ENCODE data around the gene DGAT2L6. TPM values are rescaled to one million over a fixed set of nuclear protein-coding genes. Genes with fewer than 3 reads are reported as not detected.
"Not testable (repeated sequence)": the region's sequence is repeated elsewhere in the genome, so short reads cannot be mapped to it uniquely, and the experiment has no call there.

The DGAT2L6 gene
- total RNA-seq, 3 donors from 2014 or later (not counting 1 experiment from before 2014, with no cell fraction given), result not detected

DNA sequence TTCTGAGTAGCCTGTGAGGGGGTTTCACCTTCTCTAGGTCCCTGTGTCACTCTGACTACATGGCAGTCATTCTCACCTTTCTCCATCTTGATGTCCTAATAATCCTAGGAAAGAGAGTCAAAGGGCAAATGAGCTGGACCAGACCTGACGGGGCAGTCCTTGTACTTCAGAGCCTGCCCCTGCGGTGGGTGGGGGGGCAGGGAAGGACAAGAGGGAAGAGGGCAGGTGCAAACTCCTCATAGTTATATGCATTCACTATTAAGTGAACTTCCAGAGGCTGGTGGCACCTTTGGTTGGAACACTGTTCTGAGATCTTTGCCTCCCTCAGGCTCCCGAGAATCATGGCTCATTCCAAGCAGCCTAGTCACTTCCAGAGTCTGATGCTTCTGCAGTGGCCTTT, 57.1 kb downstream of the DGAT2L6 start, which contains the start of gene AWAT1:
AWAT1 (plus strand) TSS at position 301 of the 400 bp plus-strand sequence; CDS start at position 342, 41 bp downstream.
- WGBS (ENCODE audit: insufficient coverage), result 77% methylated on average over 1 of the region's 3 CpGs
- no peaks in the 10 kb centered on the region for H3K27me3 Mint-ChIP-seq (ENCODE audit: low read depth in 2 of 2)
- Histone ChIP-seq H3K27ac (ENCODE audit: low read length) (no peak within 1 kb of the TSS), H3K4me1 (ENCODE audit: control insufficient read depth, insufficient read depth, low read length) (no peaks in the 10 kb centered on the region), H3K9me3 (ENCODE audit: control insufficient read depth, insufficient read depth, low read length) (no peaks in the 10 kb centered on the region), H3K36me3 (ENCODE audit: control insufficient read depth, insufficient read depth, low read length) (no peaks in the 10 kb centered on the region), H3K4me3 (ENCODE audit: low read length) (no peak within 1 kb of the TSS), H3K27me3 (ENCODE audit: control insufficient read depth, insufficient read depth, low read length) (no peaks in the 10 kb centered on the region)
- H3K27ac Mint-ChIP-seq, result no peak within 1 kb of the TSS
- H3K4me3 Mint-ChIP-seq, result no peak within 1 kb of the TSS
- H3K4me1 Mint-ChIP-seq, result peaks cover 12 to 14% of the 10 kb centered on the region in 2 donors
- no peak for DNase-seq
- H3K36me3 Mint-ChIP-seq, result no peaks in the 10 kb centered on the region
- no peak for ATAC-seq
- intact Hi-C loops (cut with micrococcal nuclease), result no loop called here
- no peaks in the 10 kb centered on the region for H3K9me3 Mint-ChIP-seq
- TF ChIP-seq, protein P1, sequence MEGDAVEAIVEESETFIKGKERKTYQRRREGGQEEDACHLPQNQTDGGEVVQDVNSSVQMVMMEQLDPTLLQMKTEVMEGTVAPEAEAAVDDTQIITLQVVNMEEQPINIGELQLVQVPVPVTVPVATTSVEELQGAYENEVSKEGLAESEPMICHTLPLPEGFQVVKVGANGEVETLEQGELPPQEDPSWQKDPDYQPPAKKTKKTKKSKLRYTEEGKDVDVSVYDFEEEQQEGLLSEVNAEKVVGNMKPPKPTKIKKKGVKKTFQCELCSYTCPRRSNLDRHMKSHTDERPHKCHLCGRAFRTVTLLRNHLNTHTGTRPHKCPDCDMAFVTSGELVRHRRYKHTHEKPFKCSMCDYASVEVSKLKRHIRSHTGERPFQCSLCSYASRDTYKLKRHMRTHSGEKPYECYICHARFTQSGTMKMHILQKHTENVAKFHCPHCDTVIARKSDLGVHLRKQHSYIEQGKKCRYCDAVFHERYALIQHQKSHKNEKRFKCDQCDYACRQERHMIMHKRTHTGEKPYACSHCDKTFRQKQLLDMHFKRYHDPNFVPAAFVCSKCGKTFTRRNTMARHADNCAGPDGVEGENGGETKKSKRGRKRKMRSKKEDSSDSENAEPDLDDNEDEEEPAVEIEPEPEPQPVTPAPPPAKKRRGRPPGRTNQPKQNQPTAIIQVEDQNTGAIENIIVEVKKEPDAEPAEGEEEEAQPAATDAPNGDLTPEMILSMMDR (IDR thresholded peaks at IDR 0.05), result no peak

DNA sequence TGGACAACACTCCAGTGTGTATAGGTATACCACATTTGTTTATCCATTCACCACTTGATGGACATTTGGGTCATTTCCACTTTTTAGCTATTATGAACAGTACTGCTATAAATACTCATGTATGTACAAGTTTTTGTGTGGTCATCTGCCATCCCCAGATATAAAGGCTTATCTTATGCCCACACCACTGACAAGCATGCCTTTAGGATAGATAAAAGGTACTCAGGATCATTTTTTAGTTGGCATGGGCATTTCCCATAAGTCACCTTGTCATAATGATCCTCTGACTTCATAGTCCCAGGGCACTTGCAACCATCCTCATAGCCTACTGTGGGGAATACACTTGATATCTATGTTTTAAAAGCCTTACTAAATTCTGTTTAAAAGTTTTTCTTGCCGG, 63.5 kb downstream of the DGAT2L6 start:
- Histone ChIP-seq H3K36me3 (ENCODE audit: control insufficient read depth, insufficient read depth, low read length) (no peaks in the 10 kb centered on the region), H3K4me1 (ENCODE audit: control insufficient read depth, insufficient read depth, low read length) (no peaks in the 10 kb centered on the region), H3K27me3 (ENCODE audit: control insufficient read depth, insufficient read depth, low read length) (no peaks in the 10 kb centered on the region), H3K9me3 (ENCODE audit: control insufficient read depth, insufficient read depth, low read length) (no peaks in the 10 kb centered on the region), H3K27ac (ENCODE audit: low read length) (no peak overlapping the region), H3K4me3 (ENCODE audit: low read length) (no peak overlapping the region)
- H3K4me3 Mint-ChIP-seq, result no peak overlapping the region
- DNase-seq, result no peak
- 100% methylated on average over 1 of the region's 1 CpG for WGBS (ENCODE audit: insufficient coverage)
- no peak overlapping the region for H3K27ac Mint-ChIP-seq
- intact Hi-C loops (cut with micrococcal nuclease), result no loop called here
- no peaks in the 10 kb centered on the region for H3K4me1 Mint-ChIP-seq
- peaks cover 0 to 3% of the 10 kb centered on the region in 2 donors for H3K27me3 Mint-ChIP-seq (ENCODE audit: low read depth in 2 of 2)
- H3K9me3 Mint-ChIP-seq, result no peaks in the 10 kb centered on the region
- TF ChIP-seq, protein P1 (IDR thresholded peaks at IDR 0.05), result no peak
- ATAC-seq, result no peak
- no peaks in the 10 kb centered on the region for H3K36me3 Mint-ChIP-seq

DNA sequence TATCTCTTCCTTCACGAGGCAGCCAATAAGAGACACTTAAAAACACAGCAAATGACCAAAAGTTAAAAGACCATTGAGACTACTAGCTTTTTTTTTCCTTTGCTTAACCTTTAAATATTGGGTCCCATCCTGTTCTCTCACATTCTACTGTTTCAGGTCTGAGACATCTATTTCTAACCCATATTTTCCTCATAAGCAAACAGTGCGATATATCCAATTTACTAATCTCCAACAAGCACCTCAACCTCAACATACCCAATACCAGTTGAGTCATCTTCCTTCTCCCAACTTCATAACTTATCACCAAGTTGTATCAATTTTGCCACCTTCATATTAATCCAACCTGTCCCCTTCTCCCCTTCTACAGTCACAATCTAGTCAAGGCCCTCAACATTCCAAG, 64.2 kb downstream of the DGAT2L6 start:
- Mint-ChIP-seq H3K4me3 (no peak overlapping the region), H3K27me3 (ENCODE audit: low read depth in 2 of 2) (peaks cover 0 to 3% of the 10 kb centered on the region in 2 donors), H3K9me3 (no peaks in the 10 kb centered on the region), H3K36me3 (no peaks in the 10 kb centered on the region), H3K27ac (no peak overlapping the region), H3K4me1 (no peaks in the 10 kb centered on the region)
- intact Hi-C loops (cut with micrococcal nuclease), result no loop called here
- no peaks in the 10 kb centered on the region for H3K9me3 ChIP-seq (ENCODE audit: control insufficient read depth, insufficient read depth, low read length)
- no peaks in the 10 kb centered on the region for H3K27me3 ChIP-seq (ENCODE audit: control insufficient read depth, insufficient read depth, low read length)
- H3K27ac ChIP-seq (ENCODE audit: low read length), result no peak overlapping the region
- H3K4me3 ChIP-seq (ENCODE audit: low read length), result no peak overlapping the region
- H3K4me1 ChIP-seq (ENCODE audit: control insufficient read depth, insufficient read depth, low read length), result no peaks in the 10 kb centered on the region
- no peaks in the 10 kb centered on the region for H3K36me3 ChIP-seq (ENCODE audit: control insufficient read depth, insufficient read depth, low read length)
- 92% methylated on average over 2 of the region's 2 CpGs for WGBS (ENCODE audit: insufficient coverage)
- no peak for ATAC-seq
- TF ChIP-seq, protein P1 (IDR thresholded peaks at IDR 0.05), result no peak
- DNase-seq, result no peak

DNA sequence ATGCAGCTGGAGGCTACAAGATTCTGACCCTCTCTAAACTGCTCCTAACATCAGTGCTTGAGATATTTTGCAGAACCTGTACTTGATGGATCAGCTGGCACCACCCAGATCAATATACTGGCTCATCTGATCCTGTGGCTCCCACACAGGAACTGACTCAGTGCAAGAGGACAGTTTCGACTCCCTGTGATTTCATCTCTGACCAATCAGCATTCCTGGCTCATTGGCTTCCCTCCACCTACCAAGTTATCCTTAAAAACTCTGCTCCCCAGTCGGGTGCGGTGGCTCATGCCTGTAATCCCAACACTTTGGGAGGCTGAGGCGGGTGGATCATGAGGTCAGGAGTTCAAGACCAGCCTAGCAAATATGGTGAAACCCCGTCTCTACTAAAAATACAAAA, 66.3 kb downstream of the DGAT2L6 start:
- H3K9me3 Mint-ChIP-seq; ATAC-seq; H3K4me1 ChIP-seq (ENCODE audit: control insufficient read depth, insufficient read depth, low read length); H3K27me3 Mint-ChIP-seq (ENCODE audit: low read depth in 2 of 2); intact Hi-C loops (cut with micrococcal nuclease); H3K27me3 ChIP-seq (ENCODE audit: control insufficient read depth, insufficient read depth, low read length); H3K27ac ChIP-seq (ENCODE audit: low read length); DNase-seq; H3K4me3 Mint-ChIP-seq; H3K36me3 ChIP-seq (ENCODE audit: control insufficient read depth, insufficient read depth, low read length); H3K9me3 ChIP-seq (ENCODE audit: control insufficient read depth, insufficient read depth, low read length); H3K36me3 Mint-ChIP-seq; H3K27ac Mint-ChIP-seq; H3K4me3 ChIP-seq (ENCODE audit: low read length); H3K4me1 Mint-ChIP-seq: not testable (repeated sequence)
- WGBS (ENCODE audit: insufficient coverage), result 83% methylated on average over 5 of the region's 5 CpGs

All from natural killer cell (primary cell).